Muscle of arm (tissue), 12 donors: ENCODE results near the gene CACNG3. TPM values are rescaled to one million over a fixed set of nuclear protein-coding genes. Genes with fewer than 3 reads are reported as not detected.
"Not testable (repeated sequence)": the region's sequence is repeated elsewhere in the genome, so short reads cannot be mapped to it uniquely, and the experiment has no call there.

Experiments
- DNase-seq: peaks from one replicate; pipeline ENCODE4 v3.0.0-alpha.2; 2013
- polyA plus RNA-seq, 12 donors: library from polyadenylated mRNA; unstranded; fragments of 120-200 nt; gene quantifications; one replicate each; pipeline ENCODE4 v1.2.1, GENCODE V29; 2013; ENCODE audit not compliant: insufficient read length in 12 of 12

CACNG3 gene
- polyA plus RNA-seq, 12 donors: not detected

GRCh38 chr16:24275413-24275812 lies 19.3 kb downstream of the CACNG3 start:
- no peak for DNase-seq

DNA sequence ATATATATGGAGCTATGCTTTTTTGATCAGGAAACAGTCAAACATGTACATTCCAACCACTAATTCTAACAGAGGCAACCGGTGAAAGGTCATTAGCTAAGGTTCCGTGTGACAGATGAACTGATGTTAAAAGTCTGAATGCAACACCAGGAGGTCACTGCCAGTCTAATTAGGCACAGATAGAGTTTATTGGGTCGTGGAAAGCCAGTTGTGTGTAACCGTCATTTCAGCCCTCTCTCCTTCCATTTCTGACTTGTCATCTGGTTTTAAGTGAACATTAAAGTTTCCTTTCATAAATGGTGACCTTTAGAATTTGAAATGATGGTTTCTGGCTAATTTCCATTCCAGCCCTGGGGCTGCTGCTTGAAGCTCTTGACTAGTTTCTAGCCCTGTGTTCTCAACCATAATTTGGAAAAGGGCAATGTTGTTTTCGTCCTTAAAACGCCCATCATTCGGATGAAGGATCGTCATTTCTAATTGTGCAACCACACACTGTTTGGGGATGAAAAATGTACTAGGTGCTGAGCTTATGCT lies 23.9 kb downstream of the CACNG3 start:
- no peak for DNase-seq

DNA sequence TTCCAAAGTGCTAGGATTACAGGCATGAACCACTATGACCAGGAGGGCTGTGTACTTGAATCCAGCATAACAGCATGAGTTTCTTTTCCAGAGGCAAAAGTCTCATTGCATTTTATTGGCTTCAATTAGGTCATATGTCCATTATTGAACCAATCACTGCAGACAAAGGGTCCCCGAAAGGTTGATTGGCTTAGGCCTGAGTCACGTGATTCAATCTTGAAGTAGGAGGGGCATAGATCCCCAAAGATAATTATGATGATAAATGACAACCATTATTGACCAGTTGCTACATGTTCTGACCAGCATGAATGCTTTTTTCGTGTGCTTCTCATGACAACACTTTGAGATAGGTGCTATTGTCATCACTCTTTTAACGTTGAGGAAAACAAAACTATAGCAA lies 25.3 kb downstream of the CACNG3 start:
- no peak for DNase-seq

- DNase-seq: no peak
These were observed 26.0 kb downstream of the CACNG3 start for GRCh38 chr16:24282141-24282540.

DNA sequence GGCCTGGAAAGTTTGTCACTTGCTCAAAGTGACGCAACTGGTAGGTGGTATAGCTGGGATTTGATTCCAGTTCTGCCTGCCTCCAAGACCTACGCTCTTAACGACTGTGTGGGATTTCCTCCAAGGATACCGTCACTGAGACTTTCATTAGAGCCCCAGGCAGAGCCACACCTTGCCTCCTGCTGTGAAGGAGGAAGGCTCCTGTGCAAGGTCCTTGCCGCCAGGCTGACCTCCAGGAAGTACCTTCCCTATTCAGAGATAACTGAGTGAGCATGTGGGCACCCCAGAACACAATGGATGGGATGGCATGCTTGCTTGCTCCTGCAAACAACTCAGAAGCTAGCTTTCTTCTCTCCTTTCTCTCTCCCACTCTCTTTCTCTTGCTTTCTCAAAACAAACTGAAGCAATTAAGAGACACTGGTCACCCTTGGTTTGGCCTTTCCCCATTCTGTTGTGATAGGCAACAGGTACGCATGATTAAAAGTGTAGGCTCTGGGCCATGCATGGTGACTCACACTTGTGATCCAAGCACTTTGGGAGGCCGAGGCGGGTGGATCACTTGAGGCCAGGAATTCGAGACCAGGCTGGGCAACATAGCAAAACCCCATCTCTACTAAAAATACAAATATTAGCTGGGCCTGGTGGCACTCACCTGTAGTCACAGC lies 30.7 kb downstream of the CACNG3 start:
- DNase-seq: no peak

- DNase-seq: no peak
These were observed 32.4 kb downstream of the CACNG3 start for GRCh38 chr16:24288516-24288915.

GRCh38 chr16:24289166-24289700 lies 33.1 kb downstream of the CACNG3 start:
- no peak for DNase-seq

- no peak for DNase-seq
These were observed 35.8 kb downstream of the CACNG3 start for GRCh38 chr16:24291932-24292331.

GRCh38 chr16:24294131-24294530 lies 38.0 kb downstream of the CACNG3 start:
- DNase-seq: no peak

DNA sequence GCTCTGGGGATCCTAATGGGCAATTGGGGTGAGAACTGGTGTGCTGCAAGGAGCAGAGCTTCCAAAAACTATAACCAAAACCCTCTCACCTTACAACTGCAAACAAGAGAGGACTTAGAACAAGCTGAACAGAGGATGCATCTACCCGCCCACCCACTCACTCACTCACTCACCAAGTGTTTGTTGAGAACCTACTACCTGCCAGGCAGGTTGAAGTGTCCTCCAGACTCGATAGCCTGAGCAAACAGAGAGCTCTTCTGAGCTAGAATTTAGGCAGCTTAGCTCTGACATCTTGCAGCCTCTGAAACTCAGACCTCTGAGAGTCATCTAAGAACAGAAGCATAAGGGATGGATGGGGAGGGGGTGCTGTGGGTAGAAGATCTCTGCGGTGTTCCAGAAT lies 41.2 kb downstream of the CACNG3 start:
- no peak for DNase-seq

DNA sequence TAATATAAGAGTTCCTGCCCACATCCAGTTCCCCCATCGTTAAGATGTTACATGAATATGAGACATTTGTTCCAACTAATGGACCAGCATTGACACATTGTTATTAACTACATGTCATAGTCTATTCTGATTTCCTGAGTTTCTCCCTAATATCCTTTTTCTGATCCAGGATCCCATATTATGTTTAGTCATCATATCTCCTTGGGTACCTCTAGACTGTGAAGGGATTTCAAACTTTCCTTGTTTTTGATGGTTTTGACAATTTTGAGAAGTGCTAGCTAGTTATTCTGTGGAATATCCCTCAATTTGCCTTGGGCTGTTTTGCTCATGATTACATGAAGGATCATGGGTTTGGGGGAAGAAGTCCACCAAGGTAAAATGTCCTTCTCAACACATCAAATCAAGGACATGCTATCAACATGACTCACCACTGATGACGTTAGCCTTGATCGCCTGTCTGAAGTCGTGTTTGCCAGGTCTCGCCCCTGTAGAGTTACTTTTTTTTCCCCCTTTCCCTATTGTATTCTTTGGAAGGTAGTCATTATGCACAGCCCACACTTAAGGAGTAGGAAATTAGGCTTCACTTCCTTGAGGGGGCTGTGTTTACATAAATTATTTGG lies 42.5 kb downstream of the CACNG3 start:
- no peak for DNase-seq

DNA sequence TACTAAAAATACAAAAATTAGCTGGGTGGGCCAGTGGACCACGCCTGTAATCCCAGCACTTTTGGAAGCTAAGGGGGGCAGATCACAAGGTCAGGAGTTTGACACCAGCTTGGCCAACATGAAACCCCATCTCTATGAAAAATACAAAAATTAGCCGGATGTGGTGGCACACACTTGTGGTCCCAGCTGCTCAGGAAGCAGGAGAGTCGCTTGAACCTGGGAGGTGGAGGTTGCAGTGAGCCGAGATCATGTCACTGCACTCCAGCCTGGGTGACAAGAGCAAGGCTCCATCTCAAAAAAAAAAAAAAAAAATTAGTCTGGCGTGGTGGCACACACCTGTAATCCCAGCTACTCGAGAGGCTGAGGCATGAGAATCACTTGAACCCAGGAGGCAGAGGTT lies 44.6 kb downstream of the CACNG3 start:
- not testable (repeated sequence) for DNase-seq

DNA sequence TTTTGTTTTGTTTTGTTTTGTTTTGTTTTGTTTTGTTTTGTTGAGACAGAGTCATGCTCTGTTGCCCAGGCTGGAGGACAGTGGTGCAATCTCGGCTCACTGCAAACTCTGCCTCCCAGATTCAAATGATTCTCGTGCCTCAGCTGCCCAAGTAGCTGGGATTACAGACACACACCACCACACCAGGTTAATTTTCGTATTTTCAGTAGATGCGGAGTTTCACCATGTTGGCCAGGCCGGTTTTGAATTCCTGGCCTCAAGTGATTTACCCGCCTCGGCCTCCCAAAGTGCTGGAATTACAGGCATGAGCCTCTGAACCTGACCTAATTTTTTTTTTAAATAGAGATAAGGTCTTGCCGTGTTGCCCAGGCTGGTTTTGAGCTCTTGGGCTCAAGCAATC lies 46.5 kb downstream of the CACNG3 start:
- DNase-seq: no peak

GRCh38 chr16:24308200-24308599 lies 52.1 kb downstream of the CACNG3 start:
- no peak for DNase-seq

DNA sequence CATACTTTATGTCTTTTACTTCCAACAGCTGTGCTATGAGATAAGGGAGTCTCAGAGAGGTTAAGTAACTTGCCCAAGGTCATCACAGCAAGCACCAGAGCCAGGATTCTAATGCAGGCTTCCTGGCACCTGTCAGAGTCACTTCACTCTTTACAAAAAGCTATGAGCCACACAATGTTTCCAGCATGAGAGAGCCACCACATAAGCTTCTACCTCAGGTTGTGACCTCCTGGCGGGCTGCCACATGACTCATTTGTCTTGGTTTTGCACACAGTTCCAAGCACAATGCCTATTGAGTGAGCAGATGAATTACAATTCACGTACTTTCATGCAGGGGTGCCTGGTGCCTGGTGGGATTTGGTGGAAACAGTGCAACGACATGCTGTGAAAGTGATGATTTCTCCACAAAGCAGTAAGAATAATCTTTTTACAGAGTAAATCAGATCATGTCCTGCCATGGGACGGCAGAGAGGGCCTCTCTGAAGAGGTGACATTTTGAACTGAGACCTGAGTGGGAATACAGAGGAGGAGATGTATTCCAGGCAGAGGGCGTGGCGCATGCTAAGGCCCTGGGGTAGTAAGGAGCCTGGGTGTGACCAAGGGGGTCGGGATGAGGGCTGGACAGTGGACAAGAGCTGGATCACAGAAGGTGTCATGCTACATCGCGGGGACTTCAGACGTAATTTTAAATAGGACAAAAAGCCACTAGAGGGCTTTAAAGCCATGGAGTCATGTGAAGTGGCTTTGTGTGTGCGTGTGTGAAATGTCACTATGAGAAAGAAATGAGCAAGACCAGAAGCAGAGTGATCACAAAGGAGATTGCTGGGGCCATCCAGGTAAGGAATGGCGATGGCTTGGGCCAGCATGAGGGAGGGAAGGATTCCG lies 53.4 kb downstream of the CACNG3 start:
- no peak for DNase-seq

DNA sequence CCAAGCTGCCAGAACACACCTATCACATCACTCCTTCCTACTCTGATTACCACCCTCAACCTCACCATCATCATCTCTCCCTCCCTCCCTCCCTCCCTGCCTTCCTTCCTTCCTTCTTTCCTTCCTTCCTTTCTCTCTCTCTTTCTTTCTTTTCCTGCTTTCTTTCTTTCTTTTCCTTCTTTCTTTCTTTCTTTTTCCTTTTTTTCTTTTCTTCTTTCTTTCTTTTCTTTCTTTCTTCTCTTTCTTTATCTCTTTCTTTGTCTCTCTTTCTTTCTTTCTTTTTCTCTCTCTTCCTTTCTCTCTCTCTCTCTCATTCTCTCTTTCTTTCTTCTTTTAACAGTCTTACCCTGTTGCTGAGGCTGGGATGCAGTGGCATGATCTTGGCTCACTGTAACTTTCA lies 59.2 kb downstream of the CACNG3 start:
- DNase-seq: no peak

DNA sequence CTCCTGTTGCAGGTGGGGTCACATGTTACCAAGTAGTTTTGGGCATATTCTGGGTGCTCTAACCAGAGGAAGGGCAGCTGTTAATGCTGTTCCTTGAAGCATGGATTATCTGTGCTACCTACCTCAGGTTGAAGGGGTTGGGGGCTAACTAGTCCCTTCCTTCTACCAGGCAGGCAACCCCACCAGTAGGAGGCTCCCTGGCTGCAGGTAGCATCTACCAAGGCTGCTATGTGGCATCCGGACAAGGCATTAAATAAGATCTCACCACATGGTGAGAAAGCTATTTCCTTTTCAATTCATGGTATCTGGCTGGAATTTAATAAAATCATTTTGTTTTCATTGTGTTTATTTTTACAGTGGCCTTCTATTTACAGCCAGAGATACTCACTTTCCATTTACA lies 62.5 kb downstream of the CACNG3 start:
- DNase-seq: no peak

DNA sequence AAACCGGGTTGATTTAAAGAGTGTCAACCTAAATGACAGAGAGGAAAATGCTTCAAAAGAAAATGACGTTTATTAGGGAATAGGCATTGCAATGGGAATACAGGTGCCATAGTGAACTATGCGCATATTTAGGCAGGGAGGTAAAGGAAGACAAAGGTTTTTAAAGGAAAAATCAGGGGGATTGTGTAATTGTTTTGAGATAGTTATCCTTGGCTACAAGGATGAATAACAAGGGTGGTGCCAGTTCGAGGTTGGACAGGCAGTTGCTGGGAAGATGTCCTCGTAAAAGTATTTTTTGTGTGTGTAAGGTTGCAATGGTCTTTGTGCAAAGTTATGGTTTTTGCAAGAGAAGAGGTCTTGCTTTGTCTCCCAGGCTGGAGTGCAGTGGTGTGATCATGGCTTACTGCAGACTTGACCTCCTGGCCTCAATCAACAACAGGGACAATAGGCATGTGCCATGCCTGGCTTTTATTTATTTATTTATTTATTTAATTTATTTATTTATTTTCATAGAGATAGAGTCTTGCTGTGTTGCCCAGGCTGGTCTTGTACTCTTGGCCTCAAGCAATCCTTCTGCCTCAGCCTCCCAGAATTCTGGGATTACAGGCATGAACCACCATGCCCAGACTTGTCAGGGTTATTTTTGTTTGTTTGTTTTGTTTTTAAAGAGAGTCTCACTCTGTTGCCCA lies 63.1 kb downstream of the CACNG3 start:
- no peak for DNase-seq

- DNase-seq: no peak
These were observed 66.0 kb downstream of the CACNG3 start for GRCh38 chr16:24322106-24322505.

GRCh38 chr16:24324421-24324820 lies 68.3 kb downstream of the CACNG3 start:
- no peak for DNase-seq

- no peak for DNase-seq
These were observed 72.8 kb downstream of the CACNG3 start for GRCh38 chr16:24328835-24329452.
